Stimulated activated CD4-positive, alpha-beta T cell treated with anti-CD3 and anti-CD28 coated beads, TNF-alpha, amount 100 ng/mL, for 4 hours (primary cell): ENCODE results near the gene PLEKHM1.
"Not testable (repeated sequence)": the region's sequence is repeated elsewhere in the genome, so short reads cannot be mapped to it uniquely, and the experiment has no call there.

Experiments
- DNase-seq, 3 experiments: peaks; one replicate each; pipeline ENCODE4 v3.0.0-alpha.2; 2020; ENCODE audit warnings: low read depth in 3 of 3

Gene PLEKHM1

DNA sequence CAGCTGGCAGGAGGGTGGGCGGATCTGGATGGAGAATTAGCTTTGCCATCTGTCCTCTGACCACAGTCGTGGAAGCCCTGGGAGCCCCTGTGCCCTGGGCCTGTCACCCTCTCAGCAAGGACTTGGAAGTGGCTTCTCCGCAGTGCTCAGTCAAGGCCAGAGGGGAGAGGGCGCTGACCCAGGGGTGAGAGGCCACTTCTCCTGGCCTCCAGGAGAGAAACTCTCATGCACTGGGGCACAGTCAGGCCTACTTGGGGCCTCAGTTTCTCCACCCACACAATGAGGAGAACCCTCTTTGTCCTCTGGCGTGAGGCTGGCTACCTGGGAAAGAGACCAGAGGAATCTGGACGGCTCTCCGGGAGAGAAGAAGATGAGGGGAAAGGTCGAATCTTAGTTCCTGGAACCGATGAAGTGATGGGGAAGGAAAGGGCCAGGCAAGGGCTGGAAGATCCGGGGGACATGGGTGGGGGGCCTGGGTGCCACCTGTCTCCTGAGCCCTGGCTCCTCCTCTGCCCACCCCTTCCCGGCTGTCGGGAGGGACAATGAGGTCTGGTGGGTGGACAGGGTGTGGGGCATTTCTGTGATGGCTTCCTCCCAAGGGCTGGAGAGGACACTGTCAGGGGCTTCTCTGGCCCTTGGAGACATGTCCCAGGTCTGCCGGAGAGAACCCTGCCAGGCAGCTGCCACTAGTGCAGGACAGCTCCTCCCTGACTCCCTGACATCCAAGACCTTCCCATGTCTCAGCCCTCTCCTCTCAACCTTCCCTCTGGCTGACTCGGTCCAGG lies 48.8 kb downstream of the PLEKHM1 start:
- DNase-seq, result no peak

DNA sequence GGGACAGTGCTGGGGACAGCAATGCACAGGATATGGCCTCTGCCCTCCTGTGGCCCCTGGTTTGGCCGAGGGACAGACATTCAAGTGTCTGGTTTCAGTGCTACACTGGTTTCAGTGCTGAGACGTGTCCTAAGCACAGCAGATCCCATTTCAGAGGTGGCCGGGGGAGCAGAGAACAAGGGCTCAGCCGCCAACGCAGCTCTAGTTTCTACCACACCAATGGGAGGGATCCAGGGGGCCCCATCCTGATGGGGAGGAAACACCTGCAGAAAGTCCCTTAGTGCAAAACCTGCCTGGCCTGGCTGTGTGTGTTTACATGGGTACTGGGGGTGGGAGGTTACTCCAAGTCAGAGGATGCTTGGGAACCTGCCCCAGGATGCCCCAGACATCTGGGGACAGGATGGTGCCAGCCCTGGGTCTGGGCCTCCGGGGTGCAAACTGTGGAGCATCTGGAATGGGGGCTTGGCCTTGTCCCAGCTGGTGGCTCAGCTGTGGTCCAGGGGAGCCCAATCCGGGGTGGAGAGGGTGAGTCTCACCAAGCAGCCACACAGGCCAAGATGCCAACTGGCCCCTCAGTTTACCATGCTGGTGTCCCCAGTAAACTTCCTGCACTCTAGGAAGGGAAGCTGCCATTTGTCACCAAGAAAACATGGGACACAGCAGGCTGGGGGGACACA lies 49.5 kb downstream of the PLEKHM1 start:
- DNase-seq, result not testable (repeated sequence)

DNA sequence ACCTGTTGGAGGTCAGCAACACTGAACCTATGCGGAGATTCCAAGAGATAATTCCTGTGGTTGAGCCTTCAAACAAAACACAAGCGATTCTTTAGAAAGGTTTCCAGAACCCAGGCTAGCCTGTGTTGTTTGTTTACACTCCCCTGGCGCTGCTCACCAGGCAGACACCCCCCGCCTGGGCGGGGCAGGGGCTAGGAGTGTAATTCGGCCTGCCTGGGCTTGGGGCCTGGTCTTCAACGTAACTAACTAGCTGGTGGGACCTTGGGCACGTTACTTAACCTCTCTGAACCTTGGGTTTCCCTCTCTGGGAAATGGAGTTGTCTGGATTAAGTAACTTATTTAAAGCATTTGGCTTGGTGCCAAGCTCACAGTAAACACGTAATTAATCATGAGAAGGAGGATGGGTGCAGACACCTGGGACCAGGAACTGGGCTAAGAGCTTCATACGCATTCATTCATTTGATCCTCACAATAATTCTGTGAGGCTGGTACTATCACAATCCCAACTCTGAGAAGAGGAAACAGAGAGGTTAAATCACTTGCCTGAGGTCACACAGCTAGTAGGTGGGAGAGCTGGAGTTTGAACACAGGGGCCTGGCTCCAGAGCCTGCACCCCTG lies 50.3 kb downstream of the PLEKHM1 start:
- DNase-seq, result no peak

DNA sequence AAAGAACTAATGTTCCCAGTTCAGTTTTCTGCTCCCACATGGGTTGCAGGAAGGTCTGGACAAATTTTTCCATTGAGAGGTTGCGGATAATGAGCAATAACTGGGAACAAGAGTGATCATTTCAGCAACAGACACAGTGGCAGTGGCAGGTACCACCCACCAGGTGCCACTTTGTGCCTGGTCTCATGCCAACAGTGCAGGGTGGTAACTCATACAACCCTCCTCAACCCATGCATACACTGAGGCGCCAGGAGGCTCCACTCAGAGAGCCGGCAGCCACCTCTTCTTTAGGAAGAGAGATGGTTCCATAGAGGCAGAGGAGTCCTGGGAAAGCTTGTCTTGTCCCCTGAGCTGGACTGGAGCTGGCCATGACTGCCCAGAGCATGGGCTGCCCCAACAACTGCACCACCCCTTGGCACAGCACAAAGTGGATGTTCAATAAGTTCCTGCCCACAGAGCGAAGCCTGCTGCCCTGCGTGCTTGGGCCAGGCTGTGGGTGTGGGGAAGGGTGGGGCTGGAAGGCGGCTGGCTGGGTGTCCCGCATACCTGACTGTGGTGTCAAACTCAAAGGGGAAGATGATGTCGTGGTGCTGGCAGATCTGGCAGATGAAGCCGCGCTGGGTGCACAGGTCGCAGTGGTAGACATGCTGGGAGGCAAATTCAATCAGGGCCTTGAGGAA lies 51.5 kb downstream of the PLEKHM1 start:
- DNase-seq, result no peak

DNA sequence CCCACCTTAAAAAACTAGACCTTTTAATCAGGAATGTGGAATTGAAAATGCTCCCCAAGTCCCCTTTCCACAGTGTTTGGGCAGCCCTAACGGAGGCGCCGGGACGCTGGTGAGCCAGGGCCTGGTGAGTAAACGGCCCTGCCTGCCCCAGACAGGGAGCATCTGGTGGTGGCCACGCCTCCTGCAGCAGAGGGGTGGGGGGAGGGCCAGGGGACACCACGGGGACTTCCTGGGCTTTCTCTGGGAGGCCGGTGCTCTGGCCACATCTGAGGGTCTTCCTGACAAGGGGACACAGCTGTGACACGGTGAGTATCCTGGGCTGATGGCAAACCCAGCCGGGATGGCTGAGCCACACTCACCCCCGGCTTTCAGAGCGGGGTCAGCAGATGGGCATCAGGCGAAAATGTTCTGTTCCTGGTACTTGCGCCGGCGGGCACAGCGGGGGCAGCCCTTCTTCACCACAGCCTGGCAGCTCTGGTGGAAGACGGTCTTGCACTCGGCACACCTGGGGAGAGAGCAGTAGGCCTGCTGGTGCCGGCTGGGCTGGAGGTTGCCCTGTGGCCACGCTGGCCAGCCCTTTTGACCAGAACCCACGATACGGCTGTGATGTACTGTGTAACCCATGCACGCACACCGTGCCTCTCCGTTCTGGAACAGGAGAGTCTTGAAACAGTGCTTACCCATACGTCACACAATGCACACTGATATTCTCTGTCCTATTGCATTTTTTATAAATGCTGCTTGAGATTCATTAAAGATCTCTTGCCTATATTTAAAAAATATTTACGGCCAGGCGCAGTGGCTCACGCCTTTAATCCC lies 52.8 kb downstream of the PLEKHM1 start:
- DNase-seq, result no peak

DNA sequence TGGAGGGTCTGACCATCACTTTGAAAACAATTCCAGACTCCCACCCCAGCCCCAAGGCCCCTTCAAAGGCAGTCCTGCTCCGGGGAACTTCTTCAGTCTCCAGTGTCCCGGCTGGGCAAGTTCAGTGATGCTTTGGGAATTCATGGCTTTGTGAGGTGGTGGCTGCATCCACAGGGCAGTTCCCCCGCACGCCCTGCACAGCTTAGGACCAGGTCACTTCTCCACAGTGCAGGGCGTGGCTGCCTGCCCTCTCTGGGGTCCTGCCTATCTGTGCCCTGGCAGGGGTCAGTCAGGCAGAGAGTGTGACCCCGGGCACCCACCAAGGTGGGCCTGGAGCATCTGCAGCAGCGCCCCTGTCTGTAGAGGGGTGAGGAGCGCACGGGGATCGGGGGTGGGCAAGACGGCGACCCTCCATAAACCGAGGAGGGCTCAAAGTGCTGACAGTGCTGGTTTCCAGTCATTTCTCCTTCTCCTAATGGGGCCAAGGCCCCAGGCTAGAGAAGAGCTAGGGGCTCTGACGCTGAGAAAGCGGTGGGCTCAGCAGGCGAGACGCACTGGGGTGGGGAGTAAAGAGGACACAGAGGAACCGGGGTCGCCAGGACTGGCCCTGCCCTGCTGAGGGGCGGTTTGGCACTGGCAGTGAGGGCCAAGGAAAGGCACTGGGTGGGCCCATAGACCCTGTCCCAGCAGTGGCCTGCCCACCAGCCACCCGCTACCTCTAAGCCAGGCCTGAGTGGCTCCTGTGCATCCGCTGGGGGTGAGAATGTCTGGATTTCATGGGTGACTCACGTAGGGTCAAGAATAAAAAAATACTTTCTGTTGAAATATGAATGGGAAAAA lies 53.7 kb downstream of the PLEKHM1 start:
- no peak for DNase-seq

DNA sequence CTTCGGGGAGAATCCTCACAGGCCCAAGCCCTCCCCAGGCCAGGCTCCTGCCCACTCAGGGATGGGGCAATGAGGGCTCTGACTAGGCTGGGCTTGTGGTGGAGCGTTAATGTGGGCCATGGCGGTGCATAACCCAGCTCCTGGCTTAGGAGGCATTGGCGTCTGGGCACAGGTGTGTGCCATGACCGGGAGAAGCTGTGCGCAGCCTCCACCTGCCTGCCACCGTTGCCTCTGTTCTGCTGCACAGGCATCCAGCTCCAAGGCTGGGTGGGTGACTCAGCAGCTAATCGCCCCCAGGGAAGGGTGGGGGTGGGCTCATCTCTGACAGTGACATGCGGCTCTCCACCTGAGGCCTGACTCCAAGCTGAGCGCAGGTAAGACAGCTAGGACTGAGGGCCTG lies 54.4 kb downstream of the PLEKHM1 start:
- no peak for DNase-seq

DNA sequence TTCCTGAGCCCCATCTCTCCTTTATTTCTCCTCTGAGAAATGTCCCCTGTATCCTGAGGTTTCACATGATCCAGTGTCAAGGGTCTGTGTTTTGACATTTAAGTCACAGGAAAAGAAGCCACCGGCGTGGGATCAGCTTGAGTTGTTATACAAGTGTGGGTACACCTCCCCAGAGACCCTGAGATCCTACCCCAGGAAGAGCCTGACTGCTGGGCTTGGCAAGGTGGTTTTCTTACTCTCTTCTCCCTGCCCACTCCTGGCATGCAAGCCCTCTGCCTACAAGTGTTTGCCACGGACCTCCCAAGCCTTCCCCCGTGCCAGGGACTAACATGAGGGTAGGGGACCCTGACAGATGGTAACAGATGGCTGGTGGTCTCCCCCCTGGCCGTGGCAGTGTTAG lies 55.0 kb downstream of the PLEKHM1 start:
- no peak for DNase-seq

DNA sequence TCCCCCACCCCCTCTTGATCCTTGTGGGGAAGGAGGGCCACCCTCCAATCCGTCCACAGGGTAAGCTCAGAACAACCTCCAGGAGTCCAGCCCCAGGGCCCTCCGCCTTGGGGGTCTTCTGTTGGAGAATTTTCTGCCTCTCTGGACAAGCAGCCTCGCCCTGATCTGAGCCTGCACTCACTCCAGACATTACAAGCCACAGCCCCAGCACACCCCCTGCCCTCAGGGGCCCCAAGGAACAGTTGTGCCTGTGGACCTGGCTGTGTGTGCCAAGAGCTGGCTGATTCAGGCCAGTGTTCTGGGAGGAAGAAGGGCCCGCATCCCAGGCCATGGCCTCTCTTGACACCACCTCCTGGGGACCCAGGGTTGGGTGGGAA lies 57.4 kb downstream of the PLEKHM1 start:
- DNase-seq, result no peak

DNA sequence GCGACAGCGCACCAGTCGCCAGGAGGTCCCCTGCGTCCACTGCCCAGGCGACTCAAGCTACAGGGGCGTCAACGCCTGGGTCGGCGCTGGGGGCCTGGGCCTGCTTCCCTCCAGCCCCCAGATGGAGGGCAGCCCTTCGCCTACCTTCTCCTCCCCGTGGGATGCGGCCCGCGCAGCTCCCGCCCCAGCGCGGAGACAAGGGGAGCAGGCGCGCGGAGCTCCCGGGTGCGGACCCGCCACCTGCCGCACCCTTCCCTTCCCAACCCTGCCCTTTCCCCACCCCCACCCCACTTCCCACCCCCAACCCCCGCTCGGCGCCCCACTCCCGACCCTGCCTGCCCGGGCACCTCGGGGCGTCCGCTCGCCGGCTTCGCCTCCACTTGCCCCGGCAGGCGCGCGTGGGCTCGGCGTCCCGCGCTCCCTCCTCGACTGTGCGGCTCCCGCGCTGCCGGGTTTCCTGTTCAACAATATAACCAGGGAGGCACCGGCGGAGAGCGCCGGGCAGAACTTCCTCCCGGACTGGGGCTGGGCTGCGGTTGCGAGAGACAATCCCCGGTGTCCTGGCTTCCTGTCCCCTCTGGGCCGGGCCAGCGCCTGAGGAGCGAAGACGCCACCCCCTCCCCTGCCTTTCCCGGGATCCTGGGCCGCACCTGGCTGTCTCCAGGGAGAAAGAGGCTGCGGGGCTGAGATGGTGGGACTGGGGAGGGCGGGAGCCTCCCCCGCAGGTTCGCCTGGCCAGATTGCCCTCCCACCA lies 57.9 kb downstream of the PLEKHM1 start, which contains the start of gene ARHGAP27:
Gene ARHGAP27, minus strand, starts transcription at position 466 of the 754 bp plus-strand sequence. CDS start 2,591 bp downstream, outside the sequence.
- DNase-seq, result no peak

DNA sequence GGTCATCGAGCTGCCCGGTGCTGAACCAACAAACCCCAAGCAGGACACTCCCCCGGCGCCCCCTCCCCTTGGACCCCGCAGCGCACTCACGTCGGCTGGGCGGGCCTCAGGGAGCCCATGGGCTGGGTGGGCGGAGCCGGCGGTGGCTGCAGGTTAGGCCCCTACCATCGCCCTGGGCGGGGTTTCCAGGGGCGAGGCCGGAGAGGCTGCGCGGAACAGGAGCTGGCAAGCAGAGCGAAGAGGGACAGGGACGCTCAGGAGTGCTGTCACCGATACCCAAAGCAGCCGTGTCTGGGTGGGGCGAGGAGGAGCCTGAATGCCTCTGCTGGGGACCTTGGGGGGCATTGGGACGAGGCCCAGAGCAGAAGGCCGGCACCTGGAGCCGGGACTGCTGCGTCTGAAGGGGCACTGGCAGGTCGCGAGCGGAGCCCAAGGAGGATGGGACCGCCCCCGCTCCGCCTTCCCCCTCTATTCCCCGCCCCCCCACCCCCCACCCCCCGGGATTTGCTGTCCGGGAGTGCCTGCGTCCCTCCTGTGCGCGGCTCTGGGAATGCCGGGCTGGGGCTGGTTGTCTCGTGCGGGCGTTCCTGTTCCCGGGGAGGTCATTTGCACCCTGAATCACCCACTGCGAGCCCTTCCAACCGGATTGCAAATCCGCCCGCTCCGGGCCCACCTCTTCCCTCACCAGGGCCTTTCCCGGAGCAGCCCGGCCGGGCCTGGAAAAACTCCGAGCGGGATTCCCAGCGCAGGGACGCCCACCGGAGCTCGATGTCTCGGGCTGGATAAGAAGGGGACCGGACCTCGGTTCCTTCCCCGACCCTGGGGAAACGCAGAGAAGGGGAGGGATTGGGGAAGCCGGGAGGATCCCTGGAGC lies 58.8 kb downstream of the PLEKHM1 start:
- peak; percentile 38 to 50 (median 44) for DNase-seq

DNA sequence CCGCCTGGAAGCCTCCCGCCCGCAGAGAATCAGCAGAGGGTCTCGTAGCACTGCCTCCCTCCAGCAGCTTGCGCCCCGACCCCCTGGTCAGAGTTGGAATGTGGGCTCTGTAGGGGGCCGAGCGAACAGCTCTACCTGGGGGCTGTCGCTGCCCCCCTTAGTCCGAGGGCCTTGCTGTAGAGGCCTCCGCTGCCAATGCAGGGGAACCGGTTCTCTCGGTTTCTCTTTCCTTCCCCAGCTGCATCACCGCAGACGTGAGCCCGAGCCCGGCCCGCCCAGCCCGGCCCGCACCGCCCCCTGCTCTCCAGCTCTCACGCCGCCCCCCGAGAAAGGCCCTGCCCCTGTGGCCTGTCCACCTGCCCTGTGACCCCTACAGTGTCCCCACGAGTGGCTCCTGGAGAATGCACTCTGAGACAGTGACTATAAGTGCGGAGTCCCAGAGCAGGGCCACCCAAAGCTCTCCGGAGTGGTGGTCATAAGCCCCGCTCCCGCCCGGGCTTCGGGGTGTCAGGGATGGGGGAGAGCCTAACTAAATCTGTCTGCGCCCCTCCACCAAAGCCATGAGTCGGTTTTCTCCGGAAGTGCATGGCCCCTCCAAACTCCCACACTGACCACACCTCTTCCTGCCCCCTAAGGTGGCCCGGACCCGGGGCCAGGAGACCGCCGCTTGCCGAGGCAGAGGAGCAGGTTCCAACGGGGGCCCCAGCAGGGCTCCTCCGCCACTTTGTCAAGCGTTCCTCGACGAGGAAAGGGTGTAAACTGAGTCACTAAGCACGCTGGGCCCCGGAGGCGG lies 59.6 kb downstream of the PLEKHM1 start:
- no peak for DNase-seq

DNA sequence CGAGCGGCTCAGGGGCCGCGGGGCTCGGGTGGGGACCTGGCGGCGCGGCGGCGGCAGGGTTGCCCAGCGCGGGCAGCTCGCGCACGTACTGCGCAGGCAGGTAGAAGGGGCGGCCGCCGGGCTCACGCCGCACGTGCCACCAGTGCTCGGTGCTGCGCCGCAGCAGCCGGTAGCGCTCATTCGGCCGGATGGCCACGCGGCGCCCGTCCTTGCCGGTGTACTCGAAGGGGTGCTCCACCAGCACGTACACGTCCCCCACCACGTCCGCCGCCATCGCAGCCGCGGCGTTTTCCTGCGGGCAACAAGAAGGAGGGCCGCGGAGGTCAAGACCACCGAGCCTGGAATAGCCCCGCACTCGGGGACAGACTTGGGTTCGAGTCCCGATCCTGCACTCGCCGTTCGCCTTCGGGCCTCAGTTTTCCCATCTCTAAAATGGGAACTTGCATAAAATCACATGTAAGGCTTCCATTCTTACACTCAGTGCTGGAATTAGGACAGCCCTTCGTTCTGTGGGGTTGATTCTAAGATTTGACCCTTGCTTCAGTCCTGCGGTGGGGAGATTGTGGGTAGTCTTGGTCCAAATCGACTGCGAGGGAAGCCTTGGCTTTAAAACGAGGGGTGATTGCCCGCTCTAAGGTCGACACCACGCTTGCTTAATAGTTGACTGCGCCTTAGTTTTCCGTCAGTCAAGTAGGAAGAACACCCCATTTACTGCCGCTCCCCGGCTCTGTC lies 60.3 kb downstream of the PLEKHM1 start:
- no peak for DNase-seq

DNA sequence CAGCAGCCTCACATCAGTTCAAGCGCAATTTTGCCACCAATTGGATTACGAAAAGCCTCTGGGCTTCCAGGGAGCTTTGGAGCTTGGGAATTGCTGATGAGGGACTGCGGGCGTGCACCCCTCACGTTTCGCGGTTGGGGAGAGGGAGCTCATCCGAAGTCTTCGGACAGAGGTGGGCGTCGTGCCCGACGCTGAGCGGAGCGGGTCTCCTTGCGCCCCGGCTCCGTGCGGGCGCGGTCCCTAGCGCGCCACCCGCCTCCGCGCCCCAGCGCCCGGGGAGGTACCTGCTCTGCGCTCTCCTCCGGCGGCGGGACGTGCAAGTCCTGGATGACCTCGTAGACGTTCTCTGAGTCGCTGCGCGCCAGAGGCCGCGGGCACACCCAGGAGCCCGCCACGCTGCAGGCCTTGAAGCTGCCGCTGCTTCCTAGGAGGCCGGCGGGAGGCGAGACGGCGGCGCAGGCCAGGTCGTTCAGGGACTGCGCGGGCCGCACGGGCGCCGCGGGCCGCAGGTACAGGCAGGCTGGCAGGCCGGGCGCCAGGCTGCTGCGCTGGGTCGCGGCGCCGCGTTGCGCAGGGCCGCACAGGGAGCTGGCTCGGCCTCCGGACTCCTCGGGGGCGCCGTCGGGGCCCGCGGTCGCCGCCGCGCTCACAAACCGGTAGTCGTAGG lies 61.0 kb downstream of the PLEKHM1 start:
- no peak for DNase-seq

DNA sequence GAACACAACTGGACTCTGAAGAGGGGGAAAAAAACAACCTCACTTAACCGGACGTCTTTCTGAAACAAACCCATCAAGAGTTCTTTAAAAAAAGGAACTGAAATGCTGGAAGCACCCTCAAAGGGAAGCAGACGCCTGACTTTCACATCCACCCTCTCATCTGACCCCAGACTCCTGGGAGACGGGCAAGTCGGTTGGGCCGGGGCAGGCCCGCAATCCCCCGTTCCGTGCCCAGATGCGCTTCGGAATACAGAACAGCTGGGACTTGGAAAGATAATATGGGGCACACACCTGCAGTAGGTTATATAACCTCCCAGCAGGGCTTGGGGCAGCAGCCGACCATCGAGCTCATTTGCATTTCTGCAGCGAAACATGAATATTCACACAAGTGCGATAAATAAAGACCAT lies 61.6 kb downstream of the PLEKHM1 start:
- DNase-seq, result no peak

DNA sequence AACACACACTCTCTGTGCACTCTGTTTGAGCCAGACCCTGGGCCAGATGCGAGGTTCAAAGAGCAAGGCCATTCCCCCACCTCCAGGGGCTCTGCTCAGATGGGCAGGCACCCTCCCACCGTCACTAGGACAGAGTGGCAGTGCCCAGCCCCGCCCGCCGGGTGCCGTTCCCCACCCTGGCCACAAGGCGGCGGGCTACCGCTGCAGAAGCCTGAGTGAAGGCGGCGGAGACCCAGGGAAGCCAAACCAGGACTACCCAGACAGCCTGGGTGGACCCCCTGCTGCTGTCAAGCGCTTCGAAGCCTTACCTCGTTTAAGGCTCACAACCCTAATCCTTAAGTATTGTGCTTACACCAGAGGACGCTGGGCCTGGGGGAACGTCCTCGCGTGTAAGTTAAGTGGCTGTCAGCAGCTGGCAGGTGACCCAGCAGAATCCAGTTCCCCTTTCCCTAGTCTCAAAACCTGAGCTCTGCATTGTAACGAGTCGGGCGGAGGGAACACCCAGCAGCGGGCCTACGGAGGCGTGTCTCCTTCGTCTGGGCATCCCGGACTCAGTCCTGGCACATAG lies 62.4 kb downstream of the PLEKHM1 start:
- DNase-seq, result peak; percentile 58 to 67 (median 61)
